ENCODE measurements around the gene OR7C2.

Gene OR7C2

GRCh38 chr19:14979476-14980255, 38.4 kb downstream of the OR7C2 start, which contains the start of gene SLC1A6:
SLC1A6 (minus strand) TSS chr19:14979864; CDS start chr19:14972910, 6,954 bp downstream.
- no peak for DNase-seq

DNA sequence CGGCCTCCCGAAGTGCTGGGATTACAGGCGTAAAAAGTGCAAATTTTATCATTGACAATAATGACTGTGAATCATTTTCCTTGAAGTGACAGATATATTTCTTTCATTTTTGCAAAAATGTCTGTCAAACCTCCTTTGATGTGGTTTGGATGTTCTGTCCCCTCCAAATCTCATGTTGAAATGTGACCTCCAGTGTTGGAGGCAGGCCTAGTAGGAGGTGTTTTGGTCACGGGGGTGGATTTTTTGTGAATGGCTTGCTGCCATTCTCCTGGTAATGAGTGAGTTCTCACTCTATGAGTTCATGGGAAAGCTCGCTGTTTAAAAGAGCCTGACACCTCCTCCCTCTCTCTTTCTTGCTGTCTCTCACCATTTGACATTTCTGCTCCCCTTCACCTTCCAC, 43.8 kb downstream of the OR7C2 start:
- no peak for DNase-seq
